Measurements from ENCODE around the gene ATP5PO. TPM values are rescaled to one million over a fixed set of nuclear protein-coding genes. Genes with fewer than 3 reads are reported as not detected.

Gene ATP5PO
- total RNA-seq: 96.4 TPM

- DNase-seq (ENCODE audit: low read depth in 2 of 3, low spot score in 2 of 3): peak; percentile 89 to 98 (median 97)
Measured at GRCh38 chr21:33915368-33916199, at the start of gene ATP5PO. ATP5PO (minus strand) TSS chr21:33915804; CDS start chr21:33915763, 41 bp downstream.

- DNase-seq (ENCODE audit: low read depth in 2 of 3, low spot score in 2 of 3): peak in 1 of 3 donors; percentile 42
Measured at GRCh38 chr21:33964706-33965325, 49.2 kb upstream of the ATP5PO start.

GRCh38 chr21:33963848-33964555, 48.4 kb upstream of the ATP5PO start:
- DNase-seq (ENCODE audit: low read depth in 2 of 3, low spot score in 2 of 3): no peak

GRCh38 chr21:33962290-33962689, 46.7 kb upstream of the ATP5PO start:
- DNase-seq (ENCODE audit: low read depth in 2 of 3, low spot score in 2 of 3): no peak

GRCh38 chr21:33961061-33961460, 45.5 kb upstream of the ATP5PO start:
- no peak for DNase-seq (ENCODE audit: low read depth in 2 of 3, low spot score in 2 of 3)

GRCh38 chr21:33959680-33960079, 44.1 kb upstream of the ATP5PO start:
- no peak for DNase-seq (ENCODE audit: low read depth in 2 of 3, low spot score in 2 of 3)

GRCh38 chr21:33954395-33954794, 38.8 kb upstream of the ATP5PO start:
- no peak for DNase-seq (ENCODE audit: low read depth in 2 of 3, low spot score in 2 of 3)

- no peak for DNase-seq (ENCODE audit: low read depth in 2 of 3, low spot score in 2 of 3)
Measured at GRCh38 chr21:33951276-33952178, 35.9 kb upstream of the ATP5PO start.

GRCh38 chr21:33950431-33951079, 35.0 kb upstream of the ATP5PO start:
- DNase-seq (ENCODE audit: low read depth in 2 of 3, low spot score in 2 of 3): no peak

GRCh38 chr21:33949516-33950430, 34.2 kb upstream of the ATP5PO start:
- no peak for DNase-seq (ENCODE audit: low read depth in 2 of 3, low spot score in 2 of 3)

GRCh38 chr21:33948951-33949444, 33.4 kb upstream of the ATP5PO start:
- DNase-seq (ENCODE audit: low read depth in 2 of 3, low spot score in 2 of 3): no peak

GRCh38 chr21:33948096-33948950, 32.7 kb upstream of the ATP5PO start:
- DNase-seq (ENCODE audit: low read depth in 2 of 3, low spot score in 2 of 3): peak; percentile 84 to 96 (median 86)

- DNase-seq (ENCODE audit: low read depth in 2 of 3, low spot score in 2 of 3): peak; percentile 72 to 95 (median 94)
Measured at GRCh38 chr21:33947451-33948095, 32.0 kb upstream of the ATP5PO start.

- peak in 1 of 3 donors; percentile 71 for DNase-seq (ENCODE audit: low read depth in 2 of 3, low spot score in 2 of 3)
Measured at GRCh38 chr21:33945652-33946270, 30.2 kb upstream of the ATP5PO start.

GRCh38 chr21:33944185-33944763, 28.7 kb upstream of the ATP5PO start:
- DNase-seq (ENCODE audit: low read depth in 2 of 3, low spot score in 2 of 3): no peak

- DNase-seq (ENCODE audit: low read depth in 2 of 3, low spot score in 2 of 3): peak in 1 of 3 donors; percentile 8
Measured at GRCh38 chr21:33943293-33943692, 27.7 kb upstream of the ATP5PO start.
